HCT116 (cell line): ENCODE results near the gene HSPA12A. TPM values are rescaled to one million over a fixed set of nuclear protein-coding genes. Genes with fewer than 3 reads are reported as not detected.

Experiments used
- ATAC-seq: fragments of 200-7000 bp; cut with Tn5 transposase; 2 replicates; pipeline ENCODE4 v1.9.1; 2020; ENCODE audit warnings: mild to moderate bottlenecking, moderate library complexity
- BruUV-seq: library from RNA; stranded (reverse); fragments of 400-500 nt; replicated peaks from 2 replicates; lab custom pipeline; 2021; lab: Mats Ljungman, UMichigan
- CTCF ChIA-PET: fragments of 300-600 bp; sonication (Branson Sonifier 250); formaldehyde crosslinking; loops from one replicate; lab custom pipeline; 2021; ENCODE audit warnings: antibody characterized with exemption; lab: Charles Lee
- POLR2A ChIA-PET: fragments of 300-600, 350-600 bp; sonication (Branson Sonifier 250); formaldehyde crosslinking; loops from one replicate; lab custom pipeline; 2021; ENCODE audit warnings: antibody characterized with exemption; lab: Charles Lee
- RAD21 ChIA-PET, 2 experiments: fragments of 300-600 bp; sonication (Branson Sonifier 250); formaldehyde crosslinking; loops; one replicate each; lab custom pipeline; 2023; ENCODE audit warnings: low total read pairs in 2 of 2; ENCODE audit not compliant: uncharacterized antibody in 2 of 2, unreplicated experiment in 2 of 2, low non-redundant PET in 1 of 2; lab: Charles Lee
- DNase-seq: peaks from one replicate; pipeline ENCODE4 v3.0.0-alpha.2; 2010; ENCODE audit warnings: low read depth, low spot score
- H2AFZ ChIP-seq: fragments of 200-600 bp; shearing (Covaris generic), sonication (generic); 2 replicates; pipeline ENCODE4 v1.6.1; 2017; ENCODE audit warnings: low read depth, mixed run types, mixed read lengths, antibody characterized with exemption, low read length; ENCODE audit not compliant: poor library complexity, severe bottlenecking
- H3K27ac ChIP-seq: 2 replicates; pipeline ENCODE4 v1.5.1; 2012; ENCODE audit warnings: low read depth, low read length
- H3K27me3 ChIP-seq: fragments of 200-600 bp; sonication (generic); 2 replicates; pipeline ENCODE4 v1.6.1; 2016; ENCODE audit warnings: mixed run types, low read length, mixed read lengths; ENCODE audit not compliant: insufficient read depth
- H3K36me3 ChIP-seq, 2 experiments: fragments of 200-500 bp in 1 of 2; fragments of 200-600 bp in 1 of 2; sonication (Bioruptor generic) in 1 of 2; sonication (generic) in 1 of 2; 2 replicates each; pipeline versions ENCODE4 v1.5.1 to v1.6.1; 2014 to 2016; ENCODE audit warnings: low read length in 2 of 2, inconsistent platforms in 1 of 2, mixed read lengths in 1 of 2, mixed run types in 1 of 2; ENCODE audit not compliant: insufficient read depth in 2 of 2, control insufficient read depth in 1 of 2
- H3K4me1 ChIP-seq, 2 experiments: fragments of 200-600 bp in 1 of 2; sonication (generic) in 1 of 2; 2 replicates each; pipeline versions ENCODE4 v1.5.1 to v1.6.1; 2012 to 2017; ENCODE audit warnings: low read length in 2 of 2, inconsistent platforms in 1 of 2, mild to moderate bottlenecking in 1 of 2, mixed read lengths in 1 of 2, mixed run types in 1 of 2, moderate library complexity in 1 of 2; ENCODE audit not compliant: insufficient read depth in 2 of 2, control insufficient read depth in 1 of 2
- H3K4me2 ChIP-seq: fragments of 200-600 bp; sonication (generic); 2 replicates; pipeline ENCODE4 v1.6.1; 2017; ENCODE audit warnings: mixed run types, low read length, mixed read lengths
- H3K4me3 ChIP-seq, 2 experiments: fragments of 200-600 bp in 1 of 2; sonication (generic) in 1 of 2; replicated peaks in 1 of 2; 2 replicates each; pipeline ENCODE4 v1.5.1; 2011 to 2016; ENCODE audit warnings: low read length in 2 of 2, control low read depth in 1 of 2, low read depth in 1 of 2, mild to moderate bottlenecking in 1 of 2, mixed read lengths in 1 of 2, mixed run types in 1 of 2
- H3K79me2 ChIP-seq: fragments of 200-600 bp; sonication (generic); 2 replicates; pipeline ENCODE4 v1.6.1; 2017; ENCODE audit warnings: mild to moderate bottlenecking, mixed run types, low read length, moderate library complexity, mixed read lengths; ENCODE audit not compliant: insufficient read depth
- H3K9ac ChIP-seq: fragments of 200-600 bp; sonication (generic); 2 replicates; pipeline ENCODE4 v1.6.1; 2016; ENCODE audit warnings: low read length, mixed read lengths
- H3K9me2 ChIP-seq: fragments of 200-600 bp; sonication (generic), shearing (Covaris generic); 2 replicates; pipeline ENCODE4 v1.6.1; 2017; ENCODE audit warnings: mixed run types, mild to moderate bottlenecking, moderate library complexity; ENCODE audit not compliant: insufficient read depth
- H3K9me3 ChIP-seq, 2 experiments: fragments of 200-500 bp in 1 of 2; fragments of 200-600 bp in 1 of 2; sonication (Bioruptor generic) in 1 of 2; sonication (generic) in 1 of 2; 2 replicates each; pipeline ENCODE4 v1.6.1; 2014 to 2017; ENCODE audit warnings: low read length in 2 of 2, mixed read lengths in 2 of 2, inconsistent platforms in 1 of 2, low read depth in 1 of 2, mild to moderate bottlenecking in 1 of 2, mixed run types in 1 of 2, moderate library complexity in 1 of 2; ENCODE audit not compliant: control insufficient read depth in 1 of 2, insufficient read depth in 1 of 2
- H4K20me1 ChIP-seq: fragments of 200-600 bp; sonication (generic), shearing (Covaris generic); 2 replicates; pipeline ENCODE4 v1.6.1; 2017; ENCODE audit warnings: mixed run types, mild to moderate bottlenecking, moderate library complexity; ENCODE audit not compliant: insufficient read depth
- ATF3 ChIP-seq: IDR thresholded peaks from 2 replicates; pipeline ENCODE4 v1.6.1; 2012
- CBX3 ChIP-seq: IDR thresholded peaks from 2 replicates; pipeline ENCODE4 v1.6.1; 2012; ENCODE audit warnings: low read depth
- EGR1 ChIP-seq: IDR thresholded peaks from 2 replicates; pipeline ENCODE4 v1.6.1; 2012; ENCODE audit warnings: low read depth
- FOSL1 ChIP-seq: IDR thresholded peaks from 2 replicates; pipeline ENCODE4 v1.6.1; 2012; ENCODE audit warnings: low read depth
- JUND ChIP-seq: IDR thresholded peaks from 2 replicates; pipeline ENCODE4 v1.6.1; 2012
- POLR2AphosphoS5 ChIP-seq: IDR thresholded peaks from 2 replicates; pipeline ENCODE4 v1.6.1; 2011; ENCODE audit warnings: mild to moderate bottlenecking, low read depth, low read length, moderate library complexity
- RAD21 ChIP-seq: IDR thresholded peaks from 2 replicates; pipeline ENCODE4 v1.6.1; 2012; ENCODE audit warnings: low read depth, mild to moderate bottlenecking
- SIN3A ChIP-seq: IDR thresholded peaks from 2 replicates; pipeline ENCODE4 v1.6.1; 2012; ENCODE audit warnings: low read depth
- SRF ChIP-seq: IDR thresholded peaks from 2 replicates; pipeline ENCODE4 v1.6.1; 2012; ENCODE audit warnings: low read depth
- YY1 ChIP-seq: IDR thresholded peaks from 2 replicates; pipeline ENCODE4 v1.6.1; 2011; ENCODE audit warnings: low read length, low read depth, moderate library complexity, mild to moderate bottlenecking; ENCODE audit not compliant: insufficient replicate concordance; ENCODE audit errors: extremely low read depth
- ZBTB33 ChIP-seq: IDR thresholded peaks from 2 replicates; pipeline ENCODE4 v1.6.1; 2011; ENCODE audit warnings: mild to moderate bottlenecking, low read length, moderate library complexity; ENCODE audit not compliant: insufficient replicate concordance; ENCODE audit errors: extremely low read depth
- ZFX ChIP-seq: fragments of 450-650 bp; IDR thresholded peaks from 2 replicates; pipeline ENCODE4 v1.6.1; 2017
- ZNF274 ChIP-seq: fragments of 200-500 bp; sonication (Bioruptor generic); IDR thresholded peaks from 2 replicates; pipeline ENCODE4 v1.6.1; 2014; ENCODE audit warnings: mild to moderate bottlenecking, low read depth, low read length, inconsistent platforms
- intact Hi-C: fragments of 100-400 bp; cut with micrococcal nuclease; formaldehyde crosslinking; loops from 2 replicates; pipeline ENCODE4 v1.10.0; 2022
- total RNA-seq: library from RNA; stranded (reverse); gene quantifications from one replicate; pipeline ENCODE4 v1.2.1, GENCODE V29; 2021; ENCODE audit not compliant: unreplicated experiment
- TF ChIP-seq, protein P1 (sequence below): IDR thresholded peaks from 2 replicates; pipeline ENCODE4 v1.6.1; 2012; ENCODE audit warnings: low read depth

HSPA12A gene
- total RNA-seq, 1 experiment from 2014 or later = 19.8 TPM

GRCh38 chr10:116683166-116683565, 59.2 kb downstream of the HSPA12A start:
- H3K9ac ChIP-seq = no peak overlapping the region
- no peaks in the 10 kb centered on the region for H3K36me3 ChIP-seq
- no peak overlapping the region for H3K4me2 ChIP-seq
- H3K4me1 ChIP-seq = peaks cover 0 to 6% of the 10 kb centered on the region in 2 experiments; a peak in 1 of 4 replicates
- H3K9me3 ChIP-seq = no peaks in the 10 kb centered on the region
- DNase-seq = no peak
- ChIA-PET POLR2A (interaction anchor here (0.6 kb wide), 1 partner anchor 60 kb away, joined by 3 read pairs; no protein-coding TSS in a partner anchor), RAD21 (interaction anchor here in 1 of 2 experiments (1.3 kb wide), 1 partner anchor 105 kb away, joined by 6 read pairs; no protein-coding TSS in a partner anchor), CTCF (interaction anchor here (1.7 to 3.6 kb wide), 5 partner anchors 8 to 491 kb away, joined by 6 to 60 read pairs (median 8); no protein-coding TSS in a partner anchor)
- no peak overlapping the region for H3K27ac ChIP-seq
- TF ChIP-seq ZNF274 (no peak), ZFX (no peak), SIN3A (no peak), FOSL1 (no peak), CBX3 (no peak), EGR1 (no peak), SRF (no peak), RAD21 (no peak), YY1 (no peak), POLR2AphosphoS5 (no peak), ZBTB33 (no peak), ATF3 (no peak), JUND (no peak)
- TF ChIP-seq, protein P1, sequence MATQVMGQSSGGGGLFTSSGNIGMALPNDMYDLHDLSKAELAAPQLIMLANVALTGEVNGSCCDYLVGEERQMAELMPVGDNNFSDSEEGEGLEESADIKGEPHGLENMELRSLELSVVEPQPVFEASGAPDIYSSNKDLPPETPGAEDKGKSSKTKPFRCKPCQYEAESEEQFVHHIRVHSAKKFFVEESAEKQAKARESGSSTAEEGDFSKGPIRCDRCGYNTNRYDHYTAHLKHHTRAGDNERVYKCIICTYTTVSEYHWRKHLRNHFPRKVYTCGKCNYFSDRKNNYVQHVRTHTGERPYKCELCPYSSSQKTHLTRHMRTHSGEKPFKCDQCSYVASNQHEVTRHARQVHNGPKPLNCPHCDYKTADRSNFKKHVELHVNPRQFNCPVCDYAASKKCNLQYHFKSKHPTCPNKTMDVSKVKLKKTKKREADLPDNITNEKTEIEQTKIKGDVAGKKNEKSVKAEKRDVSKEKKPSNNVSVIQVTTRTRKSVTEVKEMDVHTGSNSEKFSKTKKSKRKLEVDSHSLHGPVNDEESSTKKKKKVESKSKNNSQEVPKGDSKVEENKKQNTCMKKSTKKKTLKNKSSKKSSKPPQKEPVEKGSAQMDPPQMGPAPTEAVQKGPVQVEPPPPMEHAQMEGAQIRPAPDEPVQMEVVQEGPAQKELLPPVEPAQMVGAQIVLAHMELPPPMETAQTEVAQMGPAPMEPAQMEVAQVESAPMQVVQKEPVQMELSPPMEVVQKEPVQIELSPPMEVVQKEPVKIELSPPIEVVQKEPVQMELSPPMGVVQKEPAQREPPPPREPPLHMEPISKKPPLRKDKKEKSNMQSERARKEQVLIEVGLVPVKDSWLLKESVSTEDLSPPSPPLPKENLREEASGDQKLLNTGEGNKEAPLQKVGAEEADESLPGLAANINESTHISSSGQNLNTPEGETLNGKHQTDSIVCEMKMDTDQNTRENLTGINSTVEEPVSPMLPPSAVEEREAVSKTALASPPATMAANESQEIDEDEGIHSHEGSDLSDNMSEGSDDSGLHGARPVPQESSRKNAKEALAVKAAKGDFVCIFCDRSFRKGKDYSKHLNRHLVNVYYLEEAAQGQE = no peak
- H3K9me2 ChIP-seq = no peaks in the 10 kb centered on the region
- ATAC-seq = no peak
- BruUV-seq = no TSS peak
- intact Hi-C loops = no loop called here
- H4K20me1 ChIP-seq = no peaks in the 10 kb centered on the region
- H2AFZ ChIP-seq = no peak overlapping the region
- H3K4me3 ChIP-seq = no peak overlapping the region
- H3K79me2 ChIP-seq = no peaks in the 10 kb centered on the region
- no peaks in the 10 kb centered on the region for H3K27me3 ChIP-seq
